Raji (cell line): ENCODE measurements around the gene GRB10.

Experiments used
- POLR2A ChIP-seq: IDR thresholded peaks from 2 replicates; pipeline ENCODE4 v1.6.1; 2011; ENCODE audit warnings: low read depth, low read length, control low read depth; ENCODE audit not compliant: insufficient read depth

Gene GRB10

DNA sequence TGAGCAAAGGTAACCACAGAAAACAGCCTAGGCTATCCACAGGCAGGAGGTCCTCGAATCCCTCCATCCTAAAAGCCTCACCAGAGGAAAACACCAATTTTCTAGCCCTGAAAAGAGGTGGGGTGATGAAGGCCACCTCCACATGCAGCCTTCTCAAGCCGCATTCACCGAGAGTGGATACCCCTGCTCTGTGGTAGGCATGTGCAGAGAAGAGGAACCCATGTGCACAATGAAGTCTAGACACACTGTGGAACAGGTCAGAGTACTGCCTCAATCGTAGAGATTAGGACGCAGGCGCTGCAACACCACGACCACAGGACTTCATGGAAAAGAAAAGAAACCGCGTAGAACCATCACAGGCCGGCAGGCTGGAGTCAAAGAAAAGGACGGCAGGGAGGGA is 38.8 kb downstream of the GRB10 start:
- no peak for TF ChIP-seq POLR2A

DNA sequence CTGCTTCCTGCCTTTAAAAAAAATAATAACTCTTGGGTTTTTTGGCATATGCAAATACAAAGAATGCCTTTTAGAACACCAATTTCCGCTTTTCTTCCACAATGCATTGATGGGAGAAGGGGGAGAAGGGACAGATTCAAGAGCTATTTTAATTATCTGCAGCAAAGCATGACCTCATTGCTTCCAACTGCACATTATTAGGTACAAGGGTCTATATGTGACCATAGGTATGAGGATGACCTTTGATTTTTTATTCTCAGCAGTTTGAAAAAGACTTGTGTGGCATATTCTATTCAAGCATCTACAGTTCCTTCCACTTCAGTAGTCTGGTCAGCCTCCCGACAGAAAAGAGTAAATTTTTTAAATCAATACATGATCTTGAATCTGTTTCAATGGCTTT is 39.7 kb downstream of the GRB10 start:
- TF ChIP-seq POLR2A, result no peak

GRCh38 chr7:50742401-50742800 is 40.3 kb downstream of the GRB10 start:
- TF ChIP-seq POLR2A, result no peak

DNA sequence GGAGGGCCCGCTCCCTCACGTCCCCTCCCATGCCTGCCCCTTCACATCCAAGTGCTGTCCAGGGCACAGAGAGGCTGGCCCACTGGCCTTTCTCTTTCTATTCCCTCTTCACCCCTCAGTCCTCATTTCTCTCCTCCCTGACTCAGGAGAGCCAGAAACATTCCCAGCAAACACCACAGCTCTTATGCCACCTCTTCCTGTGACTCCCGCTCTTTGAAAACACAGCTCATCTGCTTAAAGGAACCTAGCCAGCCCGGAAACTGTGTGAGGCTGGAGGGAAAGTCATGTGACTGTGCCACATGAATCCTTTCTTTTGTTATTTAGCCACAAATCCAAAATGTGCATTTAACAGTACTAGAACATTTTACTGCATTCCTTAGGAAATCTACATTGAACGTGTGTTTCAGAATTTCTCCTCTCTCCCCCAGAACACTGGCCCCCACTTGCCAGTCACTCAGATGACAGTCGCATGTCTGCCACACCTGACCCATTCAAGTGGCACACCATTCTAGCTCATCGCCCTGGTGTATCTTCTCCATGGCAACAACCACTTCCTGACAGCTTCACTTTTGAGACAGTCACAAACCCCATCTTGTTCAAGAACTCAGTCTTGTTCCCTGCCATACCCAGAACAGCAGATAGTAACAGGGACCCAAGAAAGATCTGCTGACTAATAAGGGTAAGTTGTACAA is 42.8 kb downstream of the GRB10 start:
- no peak for TF ChIP-seq POLR2A

GRCh38 chr7:50738932-50739331 is 43.8 kb downstream of the GRB10 start:
- no peak for TF ChIP-seq POLR2A

DNA sequence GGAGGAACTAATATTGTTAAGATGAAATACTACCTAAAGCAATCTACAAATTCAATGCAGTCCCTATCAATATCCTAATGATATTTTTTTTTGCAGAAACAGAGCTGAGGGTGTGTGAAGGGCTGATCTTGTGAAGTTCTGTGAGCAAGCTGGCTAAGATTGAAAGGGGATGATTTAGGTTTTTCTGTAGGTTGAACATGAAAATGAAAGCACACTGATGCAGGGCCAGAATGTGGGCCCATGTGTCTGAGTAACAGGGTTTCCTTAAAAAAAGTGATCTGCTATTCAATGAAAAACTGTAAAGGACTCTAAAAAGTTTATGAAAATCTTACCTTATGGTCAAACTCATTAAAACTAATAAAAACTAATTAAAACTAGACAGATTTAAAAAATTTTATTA is 47.4 kb downstream of the GRB10 start:
- no peak for TF ChIP-seq POLR2A

DNA sequence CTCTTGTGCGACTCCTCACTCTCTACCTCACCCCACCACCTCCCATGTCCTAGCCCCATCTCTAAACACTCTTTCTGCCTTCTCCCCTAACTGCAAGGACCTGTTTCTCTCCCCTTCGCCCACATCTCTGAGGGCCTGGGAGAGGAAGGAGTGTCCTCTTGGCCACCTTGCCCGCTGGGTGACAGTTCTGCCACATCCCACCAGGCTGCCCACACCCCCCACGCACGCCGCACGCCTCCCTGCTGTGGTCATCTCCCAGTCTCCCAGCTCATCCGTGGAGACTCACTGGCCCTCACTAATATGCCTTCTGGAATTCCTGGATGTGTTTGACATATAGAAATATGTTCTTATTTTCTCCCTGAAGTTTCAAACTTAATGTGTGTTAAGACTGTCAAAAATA is 48.5 kb downstream of the GRB10 start:
- TF ChIP-seq POLR2A, result no peak

DNA sequence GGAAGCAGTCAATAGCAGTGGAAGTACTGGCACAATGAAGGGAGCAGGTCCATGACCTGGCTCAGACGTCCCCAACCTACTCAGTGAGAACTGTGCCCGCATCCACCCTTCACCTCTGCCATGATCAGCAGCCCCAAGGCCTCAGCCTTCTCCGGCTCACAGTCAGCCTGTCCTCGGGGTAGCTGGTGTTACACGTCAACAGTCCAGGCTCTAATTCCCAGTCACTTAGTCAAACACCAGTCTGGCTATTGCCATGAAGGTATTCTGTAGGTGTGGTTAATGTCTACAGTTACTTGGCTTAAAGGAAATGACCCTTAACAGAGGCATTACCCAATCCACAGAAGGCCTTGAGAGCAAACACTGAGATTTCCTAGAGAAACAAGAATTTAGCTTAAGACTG is 49.1 kb downstream of the GRB10 start:
- TF ChIP-seq POLR2A, result no peak

- no peak for TF ChIP-seq POLR2A
These were observed 50.8 kb downstream of the GRB10 start for GRCh38 chr7:50731703-50732582.

DNA sequence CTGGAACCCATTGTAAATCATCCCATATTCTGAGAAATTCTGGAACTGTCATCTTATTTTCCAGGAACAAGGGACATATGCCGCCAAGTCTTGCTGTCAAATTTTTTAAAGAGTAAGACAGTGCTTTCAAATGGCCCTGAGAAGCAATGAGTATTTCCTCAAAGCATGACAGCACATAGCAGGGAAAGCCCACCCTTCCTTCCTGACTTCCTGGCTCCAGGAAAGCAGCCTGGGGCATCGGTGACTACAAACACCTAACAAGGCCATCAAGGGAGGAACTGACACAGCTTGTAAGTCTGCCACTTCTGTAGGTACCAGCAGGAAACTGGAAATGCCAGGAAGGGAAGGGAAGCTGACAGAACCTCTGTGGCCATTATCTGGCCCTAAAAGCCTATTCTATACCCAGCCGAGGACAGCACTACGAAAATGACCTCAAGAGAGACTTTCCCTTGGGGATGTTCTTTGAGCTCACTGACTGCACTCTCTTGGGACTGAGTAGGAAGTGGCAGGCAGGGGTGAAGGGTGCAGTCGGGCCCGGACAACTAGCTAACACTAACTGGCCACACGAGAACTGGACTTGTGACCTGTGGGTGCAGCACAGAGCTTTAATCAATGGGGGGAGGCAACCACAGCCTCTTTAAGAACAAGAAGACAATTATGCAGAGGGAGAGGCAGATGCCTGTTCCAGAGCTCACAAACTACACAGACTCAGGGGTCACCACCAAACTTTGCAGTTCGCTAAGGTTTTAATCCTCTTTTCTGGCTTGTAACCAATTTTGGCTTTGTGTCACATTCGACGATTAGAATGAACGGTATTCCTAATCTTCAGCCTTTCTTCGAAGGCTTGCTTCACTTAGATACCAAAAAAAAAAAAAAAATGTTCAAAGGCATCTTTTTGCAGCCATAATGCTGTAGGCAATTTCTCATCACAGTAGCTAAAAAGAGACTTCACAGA is 52.0 kb downstream of the GRB10 start:
- no peak for TF ChIP-seq POLR2A

GRCh38 chr7:50729962-50730361 is 52.7 kb downstream of the GRB10 start:
- no peak for TF ChIP-seq POLR2A

- TF ChIP-seq POLR2A, result no peak
These were observed 54.5 kb downstream of the GRB10 start for GRCh38 chr7:50728184-50728583.

DNA sequence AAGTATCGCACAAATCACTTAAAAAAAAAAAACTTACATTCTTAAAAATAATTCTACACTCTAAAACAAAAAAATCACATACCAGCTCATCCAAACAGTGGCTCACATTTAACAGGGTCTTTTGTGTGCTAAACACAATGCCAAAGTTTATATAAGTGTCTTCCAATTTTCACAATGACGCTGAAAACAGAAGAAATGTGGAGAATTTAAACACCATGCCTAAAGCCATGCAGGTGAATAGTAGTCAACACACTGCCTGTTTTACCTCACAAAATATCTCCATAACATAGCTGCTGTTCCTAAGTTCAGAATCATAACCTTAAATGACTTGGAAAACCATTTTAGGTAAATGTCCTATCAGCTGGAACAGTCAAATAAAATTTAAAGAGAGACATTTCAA is 55.0 kb downstream of the GRB10 start:
- no peak for TF ChIP-seq POLR2A

GRCh38 chr7:50727072-50727471 is 55.6 kb downstream of the GRB10 start:
- no peak for TF ChIP-seq POLR2A

DNA sequence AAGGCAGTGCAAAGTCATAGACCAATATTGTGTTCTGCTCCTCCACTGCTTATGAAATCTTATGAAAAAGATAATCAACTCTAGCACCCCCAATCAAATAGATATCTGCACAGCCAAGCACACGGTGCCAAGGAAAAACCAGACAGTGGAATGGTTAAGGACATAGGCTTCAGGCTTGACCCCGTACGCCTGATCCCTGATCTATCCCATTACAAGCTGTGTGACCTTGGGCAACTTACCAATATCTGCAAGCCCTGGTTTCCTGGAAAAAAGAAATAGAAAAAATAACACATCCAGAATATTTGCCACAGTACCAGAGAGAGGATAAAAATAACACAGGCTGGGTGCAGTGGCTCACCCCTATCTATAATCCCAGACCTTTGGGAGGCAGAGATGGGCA is 56.9 kb downstream of the GRB10 start:
- TF ChIP-seq POLR2A, result no peak
